SK-N-SH (cell line): ENCODE data around the gene AMELX.

Experiments used
- CTCF ChIP-seq: fragments of 200-600 bp; sonication (generic); IDR thresholded peaks from 2 replicates; pipeline ENCODE4 v1.6.1; 2017; ENCODE audit warnings: antibody characterized with exemption, mild to moderate bottlenecking, moderate library complexity
- EP300 ChIP-seq, 2 experiments: IDR thresholded peaks; 2 replicates each; pipeline versions ENCODE4 v1.4.0 to v1.6.1; 2012; ENCODE audit warnings: borderline replicate concordance in 1 of 2, low read depth in 1 of 2, low read length in 1 of 2
- GABPA ChIP-seq: IDR thresholded peaks from 2 replicates; pipeline ENCODE4 v1.4.0; 2012; ENCODE audit warnings: low read depth, mild to moderate bottlenecking
- POLR2AphosphoS5 ChIP-seq: IDR thresholded peaks from 2 replicates; pipeline ENCODE4 v1.6.1; 2012; ENCODE audit warnings: low read depth, low read length
- RFX5 ChIP-seq: IDR thresholded peaks from 2 replicates; pipeline ENCODE4 v1.6.1; 2012; ENCODE audit warnings: mild to moderate bottlenecking, improper control_type of control experiment, low read length
- SIN3A ChIP-seq: IDR thresholded peaks from 2 replicates; pipeline ENCODE4 v1.6.1; 2012; ENCODE audit warnings: low read depth, mild to moderate bottlenecking, low read length, moderate library complexity, borderline replicate concordance
- USF1 ChIP-seq: IDR thresholded peaks from 2 replicates; pipeline ENCODE4 v1.4.0; 2012; ENCODE audit warnings: low read depth, borderline replicate concordance

DNA sequence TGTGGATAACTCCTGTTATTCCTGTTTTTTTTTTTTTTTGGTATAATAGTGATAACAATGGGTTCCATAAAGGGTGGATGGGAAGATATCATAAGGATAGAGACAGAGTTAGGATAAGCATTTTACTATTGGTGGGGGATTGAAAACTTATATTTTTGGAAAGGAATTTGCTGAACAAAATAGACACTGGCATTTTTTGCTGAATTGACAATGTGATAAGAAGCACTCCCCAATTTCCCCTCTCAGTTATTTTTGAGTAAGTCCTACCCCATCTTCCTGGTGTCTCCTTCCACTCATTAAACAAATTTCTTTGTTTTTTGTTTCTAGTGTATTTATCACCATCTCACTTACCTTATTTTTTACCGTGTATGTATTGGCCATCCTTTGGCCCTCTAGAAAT is 55.8 kb downstream of the AMELX start:
- TF ChIP-seq CTCF (no peak), EP300 (IDR thresholded peaks at IDR 0.05; ENCODE audit: borderline replicate concordance in 1 of 2, low read depth in 1 of 2, low read length in 1 of 2) (no peak), GABPA (no peak), RFX5 (no peak), POLR2AphosphoS5 (no peak), SIN3A (no peak), USF1 (no peak)
